GM23338 (cell line): ENCODE data around the gene PIK3CG. TPM values are rescaled to one million over a fixed set of nuclear protein-coding genes. Genes with fewer than 3 reads are reported as not detected.
A peak's percentile ranks its signal among the peaks of the same experiment; 100 is the strongest.
"Not testable (repeated sequence)": the region's sequence is repeated elsewhere in the genome, so short reads cannot be mapped to it uniquely, and the experiment has no call there.

Source experiments
- ATAC-seq: fragments of 200-7000 bp; cut with Tn5 transposase; 3 replicates; pipeline ENCODE4 v1.9.1; 2020
- DNase-seq: peaks from one replicate; pipeline ENCODE4 v3.0.0-alpha.2; 2015; ENCODE audit warnings: low spot score
- H2AFZ ChIP-seq: fragments of 200-600 bp; sonication (generic); 2 replicates; pipeline ENCODE4 v1.8.0; 2016; ENCODE audit warnings: antibody characterized with exemption, mild to moderate bottlenecking, moderate library complexity
- H3F3A ChIP-seq: fragments of 200-600 bp; sonication (generic); replicated peaks from 2 replicates; pipeline ENCODE4 v1.8.0; 2017; ENCODE audit warnings: antibody characterized with exemption, mixed run types, low read depth
- H3K27ac ChIP-seq: fragments of 200-600 bp; sonication (generic); 2 replicates; pipeline ENCODE4 v1.6.1; 2016; ENCODE audit warnings: low read depth
- H3K27me3 ChIP-seq: fragments of 200-600 bp; sonication (generic); 2 replicates; pipeline ENCODE4 v1.8.0; 2016; ENCODE audit warnings: mild to moderate bottlenecking, mixed run types, moderate library complexity; ENCODE audit not compliant: insufficient read depth
- H3K36me3 ChIP-seq: fragments of 200-600 bp; sonication (generic); 2 replicates; pipeline ENCODE4 v1.8.0; 2016; ENCODE audit warnings: mild to moderate bottlenecking; ENCODE audit not compliant: insufficient read depth
- H3K4me1 ChIP-seq: fragments of 200-600 bp; sonication (generic); 2 replicates; pipeline ENCODE4 v1.8.0; 2016; ENCODE audit warnings: mild to moderate bottlenecking, moderate library complexity; ENCODE audit not compliant: insufficient read depth
- H3K4me2 ChIP-seq: fragments of 200-600 bp; sonication (generic); 2 replicates; pipeline ENCODE4 v1.7.1; 2017; ENCODE audit warnings: mixed run types
- H3K4me3 ChIP-seq: fragments of 200-600 bp; sonication (generic); 2 replicates; pipeline ENCODE4 v1.6.1; 2016; ENCODE audit warnings: mixed run types
- H3K79me2 ChIP-seq: fragments of 200-600 bp; sonication (generic); replicated peaks from 2 replicates; pipeline ENCODE4 v1.8.0; 2017; ENCODE audit warnings: mild to moderate bottlenecking; ENCODE audit not compliant: insufficient read depth
- H3K9me2 ChIP-seq: fragments of 200-600 bp; sonication (generic); 2 replicates; pipeline ENCODE4 v1.8.0; 2017; ENCODE audit not compliant: insufficient read depth
- H4K20me1 ChIP-seq: fragments of 200-600 bp; sonication (generic); replicated peaks from 2 replicates; pipeline ENCODE4 v1.8.0; 2017; ENCODE audit warnings: mild to moderate bottlenecking; ENCODE audit not compliant: insufficient read depth
- H3K27ac Mint-ChIP-seq: 2 replicates; pipeline ENCODE4 v1.8.0; 2020; ENCODE audit warnings: inconsistent platforms, mild to moderate bottlenecking, moderate library complexity, mixed read lengths
- H3K27me3 Mint-ChIP-seq: 3 replicates; pipeline ENCODE4 v1.8.0; 2022; ENCODE audit warnings: low read depth, mild to moderate bottlenecking, moderate library complexity, mixed read lengths, inconsistent platforms; ENCODE audit not compliant: insufficient read depth, poor library complexity
- H3K36me3 Mint-ChIP-seq: 3 replicates; pipeline ENCODE4 v1.8.0; 2021; ENCODE audit warnings: low read depth, mild to moderate bottlenecking, inconsistent platforms, moderate library complexity, mixed read lengths
- H3K4me1 Mint-ChIP-seq: 3 replicates; pipeline ENCODE4 v1.8.0; 2020; ENCODE audit warnings: mild to moderate bottlenecking, inconsistent platforms, mixed read lengths
- H3K4me3 Mint-ChIP-seq: 3 replicates; pipeline ENCODE4 v1.8.0; 2021; ENCODE audit warnings: moderate library complexity, mild to moderate bottlenecking, inconsistent platforms, mixed read lengths
- H3K9me3 Mint-ChIP-seq: 3 replicates; pipeline ENCODE4 v1.8.0; 2020; ENCODE audit warnings: moderate library complexity, mild to moderate bottlenecking, inconsistent platforms, mixed read lengths
- ZNF462 ChIP-seq: fragments of 250-450 bp; sonication (Bioruptor Pico); IDR thresholded peaks from 2 replicates; pipeline ENCODE4 v1.5.0; 2020; ENCODE audit warnings: mild to moderate bottlenecking, moderate library complexity
- polyA plus RNA-seq: library from polyadenylated mRNA; unstranded; fragments of >200 nt; fragmentation: Nextera tagmentation; extraction: Ambion mirVana; gene quantifications from 2 replicates; pipeline ENCODE4 v1.2.1, GENCODE V29; 2016
- total RNA-seq: library from RNA; depleted of rRNA; stranded (reverse); fragments of >200 nt; shearing (Covaris generic); gene quantifications from 2 replicates; pipeline ENCODE4 v1.2.3, GENCODE V29; 2014
- TF ChIP-seq, protein P1 (sequence below): IDR thresholded peaks from 2 replicates; pipeline ENCODE4 v1.6.1; 2016; ENCODE audit warnings: antibody characterized with exemption

Gene PIK3CG
- total and polyA plus RNA-seq, 2 experiments from 2014 or later = not detected

GRCh38 chr7:106848851-106849442, 16.1 kb upstream of the PIK3CG start:
- H3K4me1 ChIP-seq = no peaks in the 10 kb centered on the region
- no peak for DNase-seq
- H3K27ac ChIP-seq = no peak overlapping the region
- no peak for ATAC-seq
- 0 out of 2 replicates have a peak, but pooled peaks cover 8% of the 10 kb centered on the region for H3K9me2 ChIP-seq
- peaks cover 5% of the 10 kb centered on the region for H3K4me1 Mint-ChIP-seq
- no peak overlapping the region for H3K4me3 Mint-ChIP-seq
- H3K27me3 ChIP-seq = no peaks in the 10 kb centered on the region
- H3K4me2 ChIP-seq = no peak overlapping the region
- H3K36me3 ChIP-seq = no peaks in the 10 kb centered on the region
- no peaks in the 10 kb centered on the region for H3K36me3 Mint-ChIP-seq
- H2AFZ ChIP-seq = peak overlapping the region; percentile 78
- H3K27me3 Mint-ChIP-seq = no peaks in the 10 kb centered on the region
- H3K4me3 ChIP-seq = no peak overlapping the region
- H3K79me2 ChIP-seq = no peaks in the 10 kb centered on the region
- no peaks in the 10 kb centered on the region; the same call in 2 of the 3 replicates for H3K9me3 Mint-ChIP-seq
- no peaks in the 10 kb centered on the region for H4K20me1 ChIP-seq
- TF ChIP-seq ZNF462 (CRISPR knock-in tag) = no peak
- TF ChIP-seq, protein P1, sequence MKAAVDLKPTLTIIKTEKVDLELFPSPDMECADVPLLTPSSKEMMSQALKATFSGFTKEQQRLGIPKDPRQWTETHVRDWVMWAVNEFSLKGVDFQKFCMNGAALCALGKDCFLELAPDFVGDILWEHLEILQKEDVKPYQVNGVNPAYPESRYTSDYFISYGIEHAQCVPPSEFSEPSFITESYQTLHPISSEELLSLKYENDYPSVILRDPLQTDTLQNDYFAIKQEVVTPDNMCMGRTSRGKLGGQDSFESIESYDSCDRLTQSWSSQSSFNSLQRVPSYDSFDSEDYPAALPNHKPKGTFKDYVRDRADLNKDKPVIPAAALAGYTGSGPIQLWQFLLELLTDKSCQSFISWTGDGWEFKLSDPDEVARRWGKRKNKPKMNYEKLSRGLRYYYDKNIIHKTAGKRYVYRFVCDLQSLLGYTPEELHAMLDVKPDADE = no peak
- no peaks in the 10 kb centered on the region for H3F3A ChIP-seq
- H3K27ac Mint-ChIP-seq = no peak overlapping the region

- peaks cover 12% of the 10 kb centered on the region; the same call in 1 of the 2 replicates for H3K9me2 ChIP-seq
- not testable (repeated sequence) for H3K4me3 ChIP-seq, H3K36me3 Mint-ChIP-seq, H3K27ac ChIP-seq, H3K4me1 Mint-ChIP-seq, H3K79me2 ChIP-seq, H3K27me3 ChIP-seq, H3K36me3 ChIP-seq, ATAC-seq, H3K4me2 ChIP-seq, H3K4me3 Mint-ChIP-seq, DNase-seq, H3K4me1 ChIP-seq, H4K20me1 ChIP-seq, H3K27me3 Mint-ChIP-seq, H3K9me3 Mint-ChIP-seq, H2AFZ ChIP-seq, H3K27ac Mint-ChIP-seq, H3F3A ChIP-seq
Measured at GRCh38 chr7:106851632-106852031, 13.4 kb upstream of the PIK3CG start.
